ENCODE results near the gene FIGNL1.
A peak's percentile ranks its signal among the peaks of the same experiment; 100 is the strongest.
"Not testable (repeated sequence)": the region's sequence is repeated elsewhere in the genome, so short reads cannot be mapped to it uniquely, and the experiment has no call there.

The FIGNL1 gene

GRCh38 chr7:50459183-50459582 lies 9.0 kb upstream of the FIGNL1 start:
- H3K4me1 Mint-ChIP-seq (ENCODE audit: low read depth); H3K27ac Mint-ChIP-seq; H3K9me3 Mint-ChIP-seq (ENCODE audit: low read depth); H3K4me3 Mint-ChIP-seq; H3K27me3 Mint-ChIP-seq; H3K36me3 Mint-ChIP-seq: not testable (repeated sequence)

- not testable (repeated sequence) for H3K4me1 Mint-ChIP-seq (ENCODE audit: low read depth); H3K36me3 Mint-ChIP-seq; H3K4me3 Mint-ChIP-seq; H3K9me3 Mint-ChIP-seq (ENCODE audit: low read depth); H3K27me3 Mint-ChIP-seq; H3K27ac Mint-ChIP-seq
These were observed 8.5 kb upstream of the FIGNL1 start for GRCh38 chr7:50458651-50459050.

GRCh38 chr7:50456371-50457123 lies 6.4 kb upstream of the FIGNL1 start:
- no peaks in the 10 kb centered on the region for H3K27me3 Mint-ChIP-seq
- no peak overlapping the region for H3K4me3 Mint-ChIP-seq
- no peaks in the 10 kb centered on the region for H3K9me3 Mint-ChIP-seq (ENCODE audit: low read depth)
- no peaks in the 10 kb centered on the region for H3K36me3 Mint-ChIP-seq
- no peak overlapping the region for H3K27ac Mint-ChIP-seq
- H3K4me1 Mint-ChIP-seq (ENCODE audit: low read depth): no peaks in the 10 kb centered on the region

GRCh38 chr7:50455658-50456057 lies 5.5 kb upstream of the FIGNL1 start:
- no peaks in the 10 kb centered on the region for H3K36me3 Mint-ChIP-seq

GRCh38 chr7:50454968-50455367 lies 4.8 kb upstream of the FIGNL1 start:
- Mint-ChIP-seq H3K9me3 (ENCODE audit: low read depth) (no peaks in the 10 kb centered on the region), H3K4me3 (no peak overlapping the region), H3K27me3 (no peaks in the 10 kb centered on the region), H3K27ac (no peak overlapping the region), H3K36me3 (no peaks in the 10 kb centered on the region), H3K4me1 (ENCODE audit: low read depth) (peaks cover 7% of the 10 kb centered on the region)

More at GRCh38 chr7:50455658-50456057, 5.5 kb upstream of the FIGNL1 start:
- Mint-ChIP-seq H3K27me3 (no peaks in the 10 kb centered on the region), H3K27ac (no peak overlapping the region), H3K4me3 (no peak overlapping the region), H3K9me3 (ENCODE audit: low read depth) (no peaks in the 10 kb centered on the region), H3K4me1 (ENCODE audit: low read depth) (peaks cover 7% of the 10 kb centered on the region)

GRCh38 chr7:50450590-50451032 lies 461 bp upstream of the FIGNL1 start:
- peak overlapping the region; percentile 91 for H3K27ac Mint-ChIP-seq
- no peaks in the 10 kb centered on the region for H3K27me3 Mint-ChIP-seq
- H3K4me3 Mint-ChIP-seq: peak overlapping the region; percentile 90
- H3K9me3 Mint-ChIP-seq (ENCODE audit: low read depth): no peaks in the 10 kb centered on the region
- peaks cover 32% of the 10 kb centered on the region for H3K4me1 Mint-ChIP-seq (ENCODE audit: low read depth)
- peaks cover 13% of the 10 kb centered on the region for H3K36me3 Mint-ChIP-seq

GRCh38 chr7:50449501-50449880 lies 659 bp downstream of the FIGNL1 start:
- Mint-ChIP-seq H3K27ac (peak overlapping the region; percentile 75), H3K27me3 (no peaks in the 10 kb centered on the region), H3K36me3 (peaks cover 16% of the 10 kb centered on the region), H3K9me3 (ENCODE audit: low read depth) (no peaks in the 10 kb centered on the region), H3K4me1 (ENCODE audit: low read depth) (peaks cover 32% of the 10 kb centered on the region), H3K4me3 (peak overlapping the region; percentile 90)

- Mint-ChIP-seq H3K4me1 (ENCODE audit: low read depth) (peaks cover 32% of the 10 kb centered on the region), H3K27ac (peak overlapping the region; percentile 75), H3K36me3 (peaks cover 19% of the 10 kb centered on the region), H3K27me3 (no peaks in the 10 kb centered on the region), H3K9me3 (ENCODE audit: low read depth) (no peaks in the 10 kb centered on the region), H3K4me3 (peak overlapping the region; percentile 90)
These were observed 1.3 kb downstream of the FIGNL1 start for GRCh38 chr7:50448823-50449222.

- Mint-ChIP-seq H3K4me1 (ENCODE audit: low read depth) (peaks cover 32% of the 10 kb centered on the region), H3K36me3 (peaks cover 21% of the 10 kb centered on the region), H3K27ac (no peak overlapping the region), H3K9me3 (ENCODE audit: low read depth) (no peaks in the 10 kb centered on the region), H3K27me3 (no peaks in the 10 kb centered on the region), H3K4me3 (peak overlapping the region; percentile 34)
These were observed 3.6 kb downstream of the FIGNL1 start for GRCh38 chr7:50446542-50446960.

- no peaks in the 10 kb centered on the region for H3K27me3 Mint-ChIP-seq
- H3K4me1 Mint-ChIP-seq (ENCODE audit: low read depth): no peaks in the 10 kb centered on the region
- H3K4me3 Mint-ChIP-seq: no peak overlapping the region
- H3K27ac Mint-ChIP-seq: no peak overlapping the region
- H3K9me3 Mint-ChIP-seq (ENCODE audit: low read depth): no peaks in the 10 kb centered on the region
- peaks cover 14% of the 10 kb centered on the region for H3K36me3 Mint-ChIP-seq
These were observed 13.9 kb downstream of the FIGNL1 start for GRCh38 chr7:50436133-50436806.

GRCh38 chr7:50431722-50432305 lies 18.3 kb downstream of the FIGNL1 start:
- H3K9me3 Mint-ChIP-seq (ENCODE audit: low read depth): no peaks in the 10 kb centered on the region
- H3K4me1 Mint-ChIP-seq (ENCODE audit: low read depth): no peaks in the 10 kb centered on the region

GRCh38 chr7:50431316-50431715 lies 18.8 kb downstream of the FIGNL1 start:
- Mint-ChIP-seq H3K27me3 (no peaks in the 10 kb centered on the region), H3K27ac (no peak overlapping the region), H3K9me3 (ENCODE audit: low read depth) (no peaks in the 10 kb centered on the region), H3K4me3 (no peak overlapping the region), H3K36me3 (no peaks in the 10 kb centered on the region), H3K4me1 (ENCODE audit: low read depth) (no peaks in the 10 kb centered on the region)

More at GRCh38 chr7:50431722-50432305, 18.3 kb downstream of the FIGNL1 start:
- no peak overlapping the region for H3K4me3 Mint-ChIP-seq
- no peaks in the 10 kb centered on the region for H3K36me3 Mint-ChIP-seq
- H3K27me3 Mint-ChIP-seq: no peaks in the 10 kb centered on the region
- no peak overlapping the region for H3K27ac Mint-ChIP-seq

GRCh38 chr7:50428911-50429310 lies 21.2 kb downstream of the FIGNL1 start:
- no peaks in the 10 kb centered on the region for H3K4me1 Mint-ChIP-seq (ENCODE audit: low read depth)
- no peaks in the 10 kb centered on the region for H3K36me3 Mint-ChIP-seq
- no peaks in the 10 kb centered on the region for H3K9me3 Mint-ChIP-seq (ENCODE audit: low read depth)
- no peaks in the 10 kb centered on the region for H3K27me3 Mint-ChIP-seq
- no peak overlapping the region for H3K4me3 Mint-ChIP-seq
- H3K27ac Mint-ChIP-seq: no peak overlapping the region

- no peaks in the 10 kb centered on the region for H3K27me3 Mint-ChIP-seq
- no peaks in the 10 kb centered on the region for H3K36me3 Mint-ChIP-seq
- H3K4me3 Mint-ChIP-seq: no peak overlapping the region
- no peak overlapping the region for H3K27ac Mint-ChIP-seq
- H3K4me1 Mint-ChIP-seq (ENCODE audit: low read depth): no peaks in the 10 kb centered on the region
- no peaks in the 10 kb centered on the region for H3K9me3 Mint-ChIP-seq (ENCODE audit: low read depth)
These were observed 22.6 kb downstream of the FIGNL1 start for GRCh38 chr7:50427518-50427917.

- Mint-ChIP-seq H3K4me3 (no peak overlapping the region), H3K4me1 (ENCODE audit: low read depth) (no peaks in the 10 kb centered on the region), H3K9me3 (ENCODE audit: low read depth) (no peaks in the 10 kb centered on the region), H3K27ac (no peak overlapping the region), H3K36me3 (no peaks in the 10 kb centered on the region), H3K27me3 (no peaks in the 10 kb centered on the region)
These were observed 23.7 kb downstream of the FIGNL1 start for GRCh38 chr7:50426280-50427045.
